AG09309 (cell line): ENCODE data around the gene SRPK1.
A peak's percentile ranks its signal among the peaks of the same experiment; 100 is the strongest.

Experiments used
- DNase-seq: peaks from one replicate; pipeline ENCODE4 v3.0.0-alpha.2; 2010; ENCODE audit warnings: low read depth
- H3K4me3 ChIP-seq: 2 replicates; pipeline ENCODE4 v1.5.1; 2011; ENCODE audit warnings: mild to moderate bottlenecking, low read depth, low read length, moderate library complexity; ENCODE audit not compliant: control insufficient read depth
- TF ChIP-seq, protein P1 (sequence below): IDR thresholded peaks from 2 replicates; pipeline ENCODE4 v1.5.1; 2011; ENCODE audit warnings: mild to moderate bottlenecking, low read depth, low read length, inconsistent platforms; ENCODE audit not compliant: insufficient read depth, control insufficient read depth; ENCODE audit errors: missing control alignments

The SRPK1 gene

DNA sequence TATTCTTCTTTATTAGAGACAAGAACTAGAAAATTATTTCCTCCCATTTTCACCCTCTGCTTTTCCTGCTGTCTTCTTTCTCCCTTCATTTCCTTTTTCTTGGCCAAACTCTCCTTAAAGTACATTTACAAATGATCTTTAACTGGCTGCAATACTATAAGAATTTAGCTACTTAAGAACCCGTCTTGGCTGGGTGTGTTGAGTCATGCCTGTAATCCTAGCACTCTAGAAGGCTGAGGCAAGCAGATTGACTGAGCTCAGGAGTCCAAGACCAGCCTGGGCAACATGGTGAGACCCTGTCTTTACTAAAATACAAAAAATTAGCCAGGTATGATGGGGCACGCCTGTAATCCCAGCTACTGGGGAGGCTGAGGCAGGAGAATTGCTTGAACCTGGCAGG is 39.3 kb upstream of the SRPK1 start:
- no peak for DNase-seq
- TF ChIP-seq, protein P1, sequence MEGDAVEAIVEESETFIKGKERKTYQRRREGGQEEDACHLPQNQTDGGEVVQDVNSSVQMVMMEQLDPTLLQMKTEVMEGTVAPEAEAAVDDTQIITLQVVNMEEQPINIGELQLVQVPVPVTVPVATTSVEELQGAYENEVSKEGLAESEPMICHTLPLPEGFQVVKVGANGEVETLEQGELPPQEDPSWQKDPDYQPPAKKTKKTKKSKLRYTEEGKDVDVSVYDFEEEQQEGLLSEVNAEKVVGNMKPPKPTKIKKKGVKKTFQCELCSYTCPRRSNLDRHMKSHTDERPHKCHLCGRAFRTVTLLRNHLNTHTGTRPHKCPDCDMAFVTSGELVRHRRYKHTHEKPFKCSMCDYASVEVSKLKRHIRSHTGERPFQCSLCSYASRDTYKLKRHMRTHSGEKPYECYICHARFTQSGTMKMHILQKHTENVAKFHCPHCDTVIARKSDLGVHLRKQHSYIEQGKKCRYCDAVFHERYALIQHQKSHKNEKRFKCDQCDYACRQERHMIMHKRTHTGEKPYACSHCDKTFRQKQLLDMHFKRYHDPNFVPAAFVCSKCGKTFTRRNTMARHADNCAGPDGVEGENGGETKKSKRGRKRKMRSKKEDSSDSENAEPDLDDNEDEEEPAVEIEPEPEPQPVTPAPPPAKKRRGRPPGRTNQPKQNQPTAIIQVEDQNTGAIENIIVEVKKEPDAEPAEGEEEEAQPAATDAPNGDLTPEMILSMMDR, result no peak
- no peak overlapping the region for H3K4me3 ChIP-seq

DNA sequence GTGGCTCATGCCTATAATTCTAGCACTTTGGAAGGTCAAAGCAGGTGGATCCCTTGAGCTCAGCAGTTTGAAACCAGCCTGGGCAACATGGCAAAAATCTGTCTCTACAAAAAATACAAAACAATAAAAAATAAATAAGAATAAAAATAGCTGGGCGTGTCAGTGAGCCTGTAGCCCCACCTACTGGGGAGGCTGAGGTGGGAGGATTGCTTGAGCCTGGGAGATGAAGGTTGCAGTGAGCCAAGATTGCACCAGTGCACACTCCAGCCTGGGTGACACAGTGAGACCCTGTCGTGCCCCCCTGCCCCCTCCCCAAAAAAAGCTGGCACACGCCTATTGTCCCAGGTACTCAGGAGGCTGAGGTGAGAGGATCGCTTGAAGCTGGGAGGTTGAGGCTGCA is 35.1 kb upstream of the SRPK1 start:
- TF ChIP-seq, protein P1, result no peak
- H3K4me3 ChIP-seq, result no peak overlapping the region
- DNase-seq, result no peak

DNA sequence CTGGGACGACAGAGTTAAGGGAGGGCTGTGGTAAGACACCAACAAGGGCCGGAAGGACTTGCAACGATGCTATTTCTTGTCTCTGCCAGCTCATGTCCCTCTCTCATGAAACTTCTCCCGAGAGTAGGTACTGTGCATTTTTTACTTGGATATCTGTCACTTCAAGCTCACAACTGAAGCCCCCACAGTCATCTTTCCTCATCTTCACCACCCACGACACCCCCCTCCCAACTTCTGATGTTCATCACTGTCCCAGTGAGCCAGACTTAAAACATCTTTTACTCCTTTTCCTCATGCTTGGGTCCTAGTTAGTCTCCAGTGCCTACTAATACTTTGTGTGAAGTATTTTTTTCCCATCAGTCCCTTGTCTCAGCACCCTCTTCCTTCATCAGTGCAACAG is 34.6 kb upstream of the SRPK1 start:
- H3K4me3 ChIP-seq, result no peak overlapping the region
- TF ChIP-seq, protein P1, result no peak
- no peak for DNase-seq

DNA sequence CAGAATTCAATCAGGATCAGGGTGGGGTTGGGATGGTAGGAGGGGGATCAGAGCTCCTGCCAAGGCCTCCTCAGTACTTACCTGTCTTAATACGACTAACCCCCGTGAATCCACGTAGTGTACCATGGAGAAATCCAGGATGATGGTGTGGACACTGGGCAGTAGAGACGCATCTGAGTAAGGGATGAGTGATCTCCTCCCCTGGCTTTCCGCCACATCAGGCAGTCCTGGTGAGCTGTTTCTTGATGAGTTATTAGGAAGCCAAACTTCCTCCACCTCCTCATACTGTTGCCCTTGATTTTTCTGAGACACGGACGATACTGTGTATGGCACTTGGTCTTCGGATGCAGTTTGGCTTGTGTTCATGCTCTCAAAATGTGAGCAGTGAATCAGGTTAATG is 34.2 kb upstream of the SRPK1 start:
- no peak overlapping the region for H3K4me3 ChIP-seq
- no peak for DNase-seq
- TF ChIP-seq, protein P1, result no peak

DNA sequence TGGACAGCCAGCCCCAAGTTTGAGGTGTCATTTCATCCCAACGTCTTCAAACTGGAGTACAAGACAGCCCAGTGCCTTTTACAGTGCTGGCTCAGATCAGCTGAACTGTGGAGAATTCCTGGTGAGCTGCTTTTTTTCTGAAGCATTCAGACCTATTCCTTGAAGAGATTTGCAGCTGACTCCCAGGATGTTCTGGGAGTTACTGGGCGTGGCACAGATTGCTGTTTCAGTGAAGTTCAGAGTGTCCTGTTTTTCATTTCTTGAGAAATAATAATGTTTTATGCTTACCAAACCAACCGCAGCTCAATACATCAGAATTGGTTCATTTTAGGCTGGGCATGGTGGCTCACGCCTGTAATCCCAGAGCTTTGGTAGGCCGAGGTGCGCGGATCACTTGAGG is 33.4 kb upstream of the SRPK1 start:
- H3K4me3 ChIP-seq, result no peak overlapping the region
- TF ChIP-seq, protein P1, result no peak
- DNase-seq, result no peak

DNA sequence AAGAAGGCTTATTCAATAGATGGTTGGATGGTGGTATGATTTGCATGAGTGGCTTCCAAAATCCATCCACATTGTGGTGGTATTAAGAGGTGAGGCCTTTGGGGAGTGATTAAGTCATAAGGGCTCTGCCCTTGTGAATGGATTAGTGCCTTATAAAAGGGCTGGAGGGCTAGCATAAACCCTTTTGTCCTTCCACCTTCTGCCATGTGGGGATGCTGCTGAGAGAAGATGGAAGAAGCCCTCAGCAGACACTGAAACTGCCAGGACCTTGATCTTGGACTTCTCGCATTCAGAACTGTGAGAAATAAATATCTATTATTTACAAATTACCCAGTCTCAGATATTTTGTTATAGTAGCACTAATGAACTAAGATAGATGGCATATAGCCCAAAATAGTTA is 27.8 kb upstream of the SRPK1 start:
- TF ChIP-seq, protein P1, result peak; percentile 48
- no peak for DNase-seq
- no peak overlapping the region for H3K4me3 ChIP-seq

DNA sequence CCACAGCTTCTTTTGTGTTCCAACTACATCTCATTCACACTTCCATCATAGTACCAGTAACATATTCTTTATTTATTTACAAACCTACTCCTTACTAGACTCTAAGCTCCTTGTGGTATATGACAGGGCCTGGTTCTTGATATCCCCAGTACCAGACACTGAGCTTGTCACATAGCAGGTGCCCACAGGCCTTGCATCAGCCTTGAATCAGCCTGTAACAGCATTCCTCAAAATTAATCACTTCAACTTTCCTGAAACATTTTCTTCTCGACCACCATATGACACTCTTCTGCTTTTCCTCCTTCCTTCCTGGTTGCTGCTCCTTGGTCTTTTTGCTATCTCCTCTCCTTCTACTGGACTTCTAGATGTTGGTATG is 24.7 kb upstream of the SRPK1 start:
- H3K4me3 ChIP-seq, result no peak overlapping the region
- TF ChIP-seq, protein P1, result no peak
- no peak for DNase-seq
